ENCODE data around the gene GPR108. TPM values are rescaled to one million over a fixed set of nuclear protein-coding genes. Genes with fewer than 3 reads are reported as not detected.

GPR108 gene
- total RNA-seq, 2 experiments from 2014 or later: 63.2 to 88.3 TPM

DNA sequence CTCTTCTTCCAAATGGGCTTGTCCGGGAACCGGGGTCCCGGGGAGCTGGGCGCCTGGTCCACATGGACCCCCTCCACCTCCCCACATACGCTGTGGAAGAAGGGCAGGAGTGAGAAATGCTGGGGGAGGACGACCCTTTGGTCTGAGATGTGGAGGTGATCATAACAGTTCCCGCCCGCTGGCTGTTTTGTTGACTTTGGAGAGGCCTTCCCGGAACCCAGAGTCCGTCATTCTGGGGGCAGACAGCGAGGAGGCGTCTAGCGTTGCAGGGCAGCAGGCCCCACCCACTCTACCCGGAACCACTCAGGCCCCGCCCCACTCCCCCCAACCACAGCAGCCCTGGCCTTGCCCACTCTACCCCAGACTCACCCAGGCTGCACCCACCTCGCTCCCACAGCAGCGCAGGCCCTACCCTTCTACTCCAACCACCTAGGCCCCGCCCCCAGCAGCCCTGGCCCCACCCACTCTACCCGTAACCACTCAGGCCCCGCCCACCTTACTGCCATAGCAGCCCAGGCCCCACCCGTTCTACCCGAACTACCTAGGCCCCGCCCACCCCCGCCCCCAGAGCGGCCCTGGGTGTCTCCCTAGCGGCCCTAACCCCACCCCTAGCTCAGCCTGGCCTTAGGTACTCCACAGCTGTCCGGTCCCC, 7.1 kb downstream of the GPR108 start:
- H3K79me2 ChIP-seq (ENCODE audit: insufficient read depth, low read depth, low read length): peaks cover 1% of the 10 kb centered on the region; the same call in 1 of the 2 replicates
- DNase-seq (ENCODE audit: low spot score): peak; percentile 89
- ChIA-PET POLR2A (no interaction called here), CTCF (ENCODE audit: unreplicated experiment) (interaction anchor here (0.6 kb wide), 1 partner anchor 803 kb away, joined by 3 read pairs; no protein-coding TSS in a partner anchor)
- H2AFZ ChIP-seq (ENCODE audit: low read length): no peak overlapping the region
- H3K4me1 ChIP-seq (ENCODE audit: insufficient read depth, low read length, poor library complexity, severe bottlenecking): peaks cover 20% of the 10 kb centered on the region
- H3K27ac ChIP-seq (ENCODE audit: low read depth, low read length, poor library complexity, severe bottlenecking): no peak overlapping the region
- H3K4me3 ChIP-seq (ENCODE audit: low read depth, low read length, poor library complexity, severe bottlenecking): no peak overlapping the region
- H3K9me2 ChIP-seq (ENCODE audit: insufficient read depth, low read length): no peaks in the 10 kb centered on the region
- no peak for TF ChIP-seq EZH2phosphoT487 (IDR thresholded peaks at IDR 0.05; ENCODE audit: borderline replicate concordance, low read depth, low read length)
- TF ChIP-seq, protein P1, sequence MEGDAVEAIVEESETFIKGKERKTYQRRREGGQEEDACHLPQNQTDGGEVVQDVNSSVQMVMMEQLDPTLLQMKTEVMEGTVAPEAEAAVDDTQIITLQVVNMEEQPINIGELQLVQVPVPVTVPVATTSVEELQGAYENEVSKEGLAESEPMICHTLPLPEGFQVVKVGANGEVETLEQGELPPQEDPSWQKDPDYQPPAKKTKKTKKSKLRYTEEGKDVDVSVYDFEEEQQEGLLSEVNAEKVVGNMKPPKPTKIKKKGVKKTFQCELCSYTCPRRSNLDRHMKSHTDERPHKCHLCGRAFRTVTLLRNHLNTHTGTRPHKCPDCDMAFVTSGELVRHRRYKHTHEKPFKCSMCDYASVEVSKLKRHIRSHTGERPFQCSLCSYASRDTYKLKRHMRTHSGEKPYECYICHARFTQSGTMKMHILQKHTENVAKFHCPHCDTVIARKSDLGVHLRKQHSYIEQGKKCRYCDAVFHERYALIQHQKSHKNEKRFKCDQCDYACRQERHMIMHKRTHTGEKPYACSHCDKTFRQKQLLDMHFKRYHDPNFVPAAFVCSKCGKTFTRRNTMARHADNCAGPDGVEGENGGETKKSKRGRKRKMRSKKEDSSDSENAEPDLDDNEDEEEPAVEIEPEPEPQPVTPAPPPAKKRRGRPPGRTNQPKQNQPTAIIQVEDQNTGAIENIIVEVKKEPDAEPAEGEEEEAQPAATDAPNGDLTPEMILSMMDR (conservative IDR thresholded peaks at IDR 0.05; ENCODE audit: low read length): no peak
- H3K9me3 ChIP-seq (ENCODE audit: low read length): no peaks in the 10 kb centered on the region
- no peaks in the 10 kb centered on the region; the same call in 1 of the 2 replicates for H3K36me3 ChIP-seq (ENCODE audit: insufficient read depth, low read length)
- H3K4me2 ChIP-seq (ENCODE audit: low read length): no peak overlapping the region
- intact Hi-C loops (cut with micrococcal nuclease; ENCODE audit: unreplicated experiment): no loop called here
- no TSS peak for BruUV-seq (replicated peaks)
- no peaks in the 10 kb centered on the region for H4K20me1 ChIP-seq (ENCODE audit: insufficient read depth, low read length)

DNA sequence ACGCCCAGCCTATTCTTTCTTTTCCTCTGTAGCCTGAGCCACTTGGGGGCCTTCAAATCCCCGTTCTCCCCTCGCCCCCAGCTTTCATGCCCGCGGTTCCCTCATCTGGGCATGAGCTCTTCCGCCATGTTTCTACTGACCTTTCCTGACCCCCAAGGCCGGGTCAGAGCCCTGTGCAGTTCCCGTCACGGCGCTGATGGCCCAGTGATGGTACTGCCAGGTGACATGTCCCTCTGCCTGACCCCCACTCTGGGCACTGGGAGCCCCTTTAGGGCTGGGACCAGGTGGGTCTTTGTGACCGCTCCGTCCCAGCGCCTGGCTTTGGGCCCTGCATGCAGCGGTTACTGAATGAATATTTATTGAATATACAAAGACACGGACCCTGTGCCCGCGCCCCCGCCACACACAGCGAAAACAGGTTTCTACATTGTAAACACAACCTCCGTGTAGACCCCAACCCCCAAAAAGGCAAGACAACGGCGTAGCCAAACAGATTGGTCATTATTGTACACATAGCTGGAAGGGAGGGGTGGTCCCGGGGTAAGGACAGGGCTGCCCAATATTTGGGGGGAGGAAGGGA, 7.7 kb downstream of the GPR108 start:
- no peaks in the 10 kb centered on the region for H4K20me1 ChIP-seq (ENCODE audit: insufficient read depth, low read length)
- no peak overlapping the region for H2AFZ ChIP-seq (ENCODE audit: low read length)
- no peaks in the 10 kb centered on the region for H3K9me2 ChIP-seq (ENCODE audit: insufficient read depth, low read length)
- no peak for DNase-seq (ENCODE audit: low spot score)
- intact Hi-C loops (cut with micrococcal nuclease; ENCODE audit: unreplicated experiment): no loop called here
- no peaks in the 10 kb centered on the region; the same call in 1 of the 2 replicates for H3K36me3 ChIP-seq (ENCODE audit: insufficient read depth, low read length)
- H3K4me2 ChIP-seq (ENCODE audit: low read length): no peak overlapping the region
- H3K79me2 ChIP-seq (ENCODE audit: insufficient read depth, low read depth, low read length): no peaks in the 10 kb centered on the region
- TF ChIP-seq EZH2phosphoT487 (IDR thresholded peaks at IDR 0.05; ENCODE audit: borderline replicate concordance, low read depth, low read length): no peak
- TF ChIP-seq, protein P1 (conservative IDR thresholded peaks at IDR 0.05; ENCODE audit: low read length): no peak
- no peak overlapping the region for H3K4me3 ChIP-seq (ENCODE audit: low read depth, low read length, poor library complexity, severe bottlenecking)
- ChIA-PET POLR2A (no interaction called here), CTCF (ENCODE audit: unreplicated experiment) (no interaction called here)
- peaks cover 22% of the 10 kb centered on the region for H3K4me1 ChIP-seq (ENCODE audit: insufficient read depth, low read length, poor library complexity, severe bottlenecking)
- BruUV-seq (replicated peaks): no TSS peak
- H3K9me3 ChIP-seq (ENCODE audit: low read length): no peaks in the 10 kb centered on the region
- H3K27ac ChIP-seq (ENCODE audit: low read depth, low read length, poor library complexity, severe bottlenecking): no peak overlapping the region

DNA sequence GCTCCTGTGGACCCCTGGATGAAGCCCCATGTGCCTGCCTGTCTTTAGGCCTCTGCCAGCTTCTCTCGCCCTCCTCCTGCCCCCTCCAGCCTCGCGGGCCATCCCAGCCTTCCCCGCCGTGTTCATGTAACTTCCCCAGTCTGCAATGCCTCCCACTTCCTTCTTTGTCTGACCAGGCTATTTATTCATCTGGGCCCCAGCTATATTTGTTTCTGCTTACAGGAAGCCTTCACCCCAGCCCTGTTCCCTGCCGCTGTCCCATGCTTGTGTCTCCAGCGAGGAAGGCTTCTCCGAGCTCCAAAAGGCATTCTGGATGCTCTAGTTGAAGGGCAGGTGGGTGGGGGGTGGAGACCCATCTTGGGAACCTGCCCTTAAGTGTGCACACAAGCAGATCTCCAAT, 9.0 kb downstream of the GPR108 start:
- Histone ChIP-seq H3K4me1 (ENCODE audit: insufficient read depth, low read length, poor library complexity, severe bottlenecking) (peaks cover 33% of the 10 kb centered on the region), H3K4me3 (ENCODE audit: low read depth, low read length, poor library complexity, severe bottlenecking) (peak overlapping the region; percentile 9), H3K36me3 (ENCODE audit: insufficient read depth, low read length) (no peaks in the 10 kb centered on the region; the same call in 1 of the 2 replicates), H3K9me2 (ENCODE audit: insufficient read depth, low read length) (no peaks in the 10 kb centered on the region), H2AFZ (ENCODE audit: low read length) (peak overlapping the region; percentile 38; the same call in 1 of the 2 replicates), H3K27ac (ENCODE audit: low read depth, low read length, poor library complexity, severe bottlenecking) (peak overlapping the region; percentile 61), H4K20me1 (ENCODE audit: insufficient read depth, low read length) (no peaks in the 10 kb centered on the region), H3K9me3 (ENCODE audit: low read length) (no peaks in the 10 kb centered on the region), H3K79me2 (ENCODE audit: insufficient read depth, low read depth, low read length) (no peaks in the 10 kb centered on the region), H3K4me2 (ENCODE audit: low read length) (peak overlapping the region; percentile 58)
- POLR2A ChIA-PET: interaction anchor here (0.8 kb wide), 1 partner anchor 135 kb away, joined by 4 read pairs; no protein-coding TSS in a partner anchor
- no peak for TF ChIP-seq EZH2phosphoT487 (IDR thresholded peaks at IDR 0.05; ENCODE audit: borderline replicate concordance, low read depth, low read length)
- TF ChIP-seq, protein P1 (conservative IDR thresholded peaks at IDR 0.05; ENCODE audit: low read length): no peak
- intact Hi-C loops (cut with micrococcal nuclease; ENCODE audit: unreplicated experiment): no loop called here
- DNase-seq (ENCODE audit: low spot score): peak; percentile 63
- CTCF ChIA-PET (ENCODE audit: unreplicated experiment): no interaction called here
- no TSS peak for BruUV-seq (replicated peaks)
